Karpas-422 (cell line): Measurements from ENCODE around the gene JAZF1. TPM values are rescaled to one million over a fixed set of nuclear protein-coding genes. Genes with fewer than 3 reads are reported as not detected.

Experiments used
- DNase-seq: peaks from one replicate; pipeline ENCODE4 v3.0.0-alpha.2; 2015
- H2AFZ ChIP-seq: fragments of 200-600 bp; sonication (generic); 2 replicates; pipeline ENCODE4 v1.6.1; 2014; ENCODE audit warnings: antibody characterized with exemption, low read length, mixed read lengths
- H3K27ac ChIP-seq: fragments of 200-600 bp; sonication (generic); 2 replicates; pipeline ENCODE4 v1.5.1; 2014; ENCODE audit warnings: mild to moderate bottlenecking, low read length, moderate library complexity
- H3K27me3 ChIP-seq: fragments of 200-600 bp; sonication (generic); 2 replicates; pipeline ENCODE4 v1.6.1; 2014; ENCODE audit warnings: low read length, mixed read lengths
- H3K36me3 ChIP-seq: fragments of 200-600 bp; sonication (generic); 2 replicates; pipeline ENCODE4 v1.6.1; 2014; ENCODE audit warnings: low read length, mixed read lengths; ENCODE audit not compliant: insufficient read depth
- H3K4me1 ChIP-seq: fragments of 200-600 bp; sonication (generic); 2 replicates; pipeline ENCODE4 v1.6.1; 2014; ENCODE audit warnings: mild to moderate bottlenecking, low read length, mixed read lengths
- H3K4me2 ChIP-seq: fragments of 200-600 bp; sonication (generic); 2 replicates; pipeline ENCODE4 v1.6.1; 2014; ENCODE audit warnings: low read length, low read depth, mild to moderate bottlenecking; ENCODE audit not compliant: poor library complexity, severe bottlenecking
- H3K4me3 ChIP-seq: fragments of 200-600 bp; sonication (generic); 2 replicates; pipeline ENCODE4 v1.5.1; 2014; ENCODE audit warnings: mild to moderate bottlenecking, antibody characterized with exemption, low read length, mixed read lengths
- H3K79me2 ChIP-seq: fragments of 200-600 bp; sonication (generic); 2 replicates; pipeline ENCODE4 v1.6.1; 2014; ENCODE audit warnings: mild to moderate bottlenecking, low read length, mixed read lengths
- H3K9ac ChIP-seq: fragments of 200-600 bp; sonication (generic); 2 replicates; pipeline ENCODE4 v1.6.0; 2014; ENCODE audit warnings: low read length
- H3K9me2 ChIP-seq: fragments of 200-600 bp; sonication (generic), shearing (Covaris generic); replicated peaks from 2 replicates; pipeline ENCODE4 v1.6.0; 2014; ENCODE audit warnings: mild to moderate bottlenecking, low read length, moderate library complexity; ENCODE audit not compliant: insufficient read depth
- H3K9me3 ChIP-seq: fragments of 300-700, 200-600 bp; sonication (generic); 2 replicates; pipeline ENCODE4 v1.6.1; 2014; ENCODE audit warnings: low read length, mixed read lengths
- H4K20me1 ChIP-seq: fragments of 200-600 bp; sonication (generic); 2 replicates; pipeline ENCODE4 v1.6.1; 2014; ENCODE audit warnings: mild to moderate bottlenecking, antibody characterized with exemption, low read length, low read depth; ENCODE audit not compliant: insufficient read depth
- total RNA-seq: library from RNA; depleted of rRNA; stranded (reverse); fragments of >200 nt; shearing (Covaris generic); gene quantifications from 2 replicates; pipeline ENCODE4 v1.2.3, GENCODE V29; 2014; ENCODE audit warnings: low replicate concordance

The JAZF1 gene
- total RNA-seq, 1 experiment from 2014 or later, result 4.2 TPM

DNA sequence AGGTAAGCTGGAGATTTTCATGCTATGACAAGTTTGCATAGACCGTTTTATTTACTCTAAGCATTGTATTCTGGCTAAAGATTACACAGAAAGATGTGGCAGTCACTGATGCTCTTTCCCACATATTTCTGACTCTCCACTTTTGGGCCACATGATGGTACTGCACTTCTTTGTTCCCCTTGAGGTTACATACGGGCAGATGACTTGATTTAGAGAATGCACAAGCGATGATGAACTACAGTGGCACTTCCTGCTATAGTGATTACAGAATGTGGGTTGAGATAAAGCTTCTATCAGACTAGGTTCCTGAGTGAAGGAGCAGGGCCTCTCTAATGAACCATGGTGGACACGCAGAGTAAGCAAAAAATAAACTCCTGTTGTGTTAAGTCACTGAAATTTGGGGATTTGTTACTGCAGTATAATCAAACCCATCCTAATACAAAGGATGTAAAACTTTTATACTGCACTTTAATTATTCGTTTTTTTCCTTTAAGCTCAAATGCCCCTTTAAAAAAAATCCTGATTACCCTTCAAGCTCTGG is 262.8 kb downstream of the JAZF1 start:
- Histone ChIP-seq H3K79me2 (no peaks in the 10 kb centered on the region), H3K27ac (no peak overlapping the region), H3K4me3 (no peak overlapping the region), H3K9ac (no peak overlapping the region), H3K9me3 (no peaks in the 10 kb centered on the region), H4K20me1 (no peaks in the 10 kb centered on the region), H3K9me2 (no peaks in the 10 kb centered on the region), H3K27me3 (no peaks in the 10 kb centered on the region), H3K4me2 (peak overlapping the region; percentile 54), H3K36me3 (no peaks in the 10 kb centered on the region), H2AFZ (peak overlapping the region; percentile 16), H3K4me1 (peaks cover 55% of the 10 kb centered on the region)
- peak; percentile 49 for DNase-seq

DNA sequence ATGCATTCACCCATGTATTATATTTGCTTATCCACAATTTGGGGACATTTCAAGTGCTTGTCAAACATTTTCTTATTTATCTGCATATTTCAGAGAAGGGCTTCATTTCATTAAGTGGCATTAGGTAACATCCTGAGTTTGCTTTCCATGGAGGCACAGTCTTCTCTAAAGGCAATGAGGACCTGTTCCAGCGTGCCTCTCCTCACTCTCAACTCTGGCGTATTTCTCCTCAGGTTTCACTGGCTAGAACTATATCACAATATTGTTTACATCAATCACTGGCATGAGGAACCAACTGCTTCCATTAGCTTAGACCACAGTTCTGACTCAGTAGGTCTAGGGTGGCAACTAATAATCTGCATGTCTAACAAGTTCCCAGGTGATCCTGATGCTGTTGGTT is 263.5 kb downstream of the JAZF1 start:
- H3K4me1 ChIP-seq, result peaks cover 48% of the 10 kb centered on the region
- DNase-seq, result no peak
- no peaks in the 10 kb centered on the region for H3K36me3 ChIP-seq
- no peaks in the 10 kb centered on the region for H3K79me2 ChIP-seq
- H3K9ac ChIP-seq, result no peak overlapping the region
- no peak overlapping the region for H3K4me3 ChIP-seq
- no peak overlapping the region for H2AFZ ChIP-seq
- H3K9me2 ChIP-seq, result no peaks in the 10 kb centered on the region
- H3K4me2 ChIP-seq, result no peak overlapping the region
- no peaks in the 10 kb centered on the region for H4K20me1 ChIP-seq
- H3K9me3 ChIP-seq, result no peaks in the 10 kb centered on the region
- H3K27ac ChIP-seq, result no peak overlapping the region
- no peaks in the 10 kb centered on the region for H3K27me3 ChIP-seq

DNA sequence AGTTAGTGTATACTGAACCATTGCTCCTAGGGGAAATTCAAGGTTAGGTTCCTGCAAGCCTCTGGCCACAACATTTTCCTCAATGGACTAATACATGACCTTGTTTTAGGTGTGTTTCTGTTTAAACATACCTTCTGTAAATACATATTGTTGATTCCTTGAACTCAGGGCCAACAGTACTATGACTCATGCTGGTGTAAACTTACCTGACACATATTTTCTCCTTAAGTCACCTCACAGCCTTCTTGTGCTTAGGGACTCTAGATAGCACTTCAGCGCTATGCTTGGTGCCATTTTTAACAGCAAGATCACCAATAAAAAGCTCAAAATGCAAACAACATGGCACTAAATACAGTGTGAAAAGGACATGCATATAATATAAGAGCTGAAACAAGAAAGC is 264.2 kb downstream of the JAZF1 start:
- Histone ChIP-seq H3K79me2 (no peaks in the 10 kb centered on the region), H3K4me2 (no peak overlapping the region), H3K4me1 (peaks cover 40% of the 10 kb centered on the region), H3K27me3 (no peaks in the 10 kb centered on the region), H3K9me2 (no peaks in the 10 kb centered on the region), H2AFZ (no peak overlapping the region), H3K27ac (no peak overlapping the region), H3K9me3 (no peaks in the 10 kb centered on the region), H3K36me3 (no peaks in the 10 kb centered on the region), H4K20me1 (no peaks in the 10 kb centered on the region), H3K9ac (no peak overlapping the region), H3K4me3 (no peak overlapping the region)
- DNase-seq, result no peak

DNA sequence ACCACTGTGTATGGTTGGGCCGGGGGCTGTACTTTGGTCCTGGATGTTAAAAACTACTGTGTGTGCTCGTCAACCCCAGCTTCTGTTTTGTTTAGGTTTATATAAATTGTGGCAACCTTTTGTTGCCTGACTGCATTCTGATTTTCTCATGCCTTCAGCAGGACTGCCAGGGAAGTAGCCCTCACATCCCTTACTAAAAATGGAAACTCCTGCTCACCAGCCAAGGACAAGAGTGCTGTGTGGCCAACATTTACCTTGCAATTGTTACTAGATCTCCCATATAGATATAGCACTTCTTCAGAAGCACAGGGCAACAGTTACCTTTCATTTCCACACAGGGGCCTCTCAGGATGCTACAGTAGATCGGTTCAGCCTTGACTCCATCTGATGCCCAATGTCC is 266.2 kb downstream of the JAZF1 start:
- H2AFZ ChIP-seq, result no peak overlapping the region
- no peak overlapping the region for H3K9ac ChIP-seq
- H3K9me3 ChIP-seq, result no peaks in the 10 kb centered on the region
- peaks cover 22% of the 10 kb centered on the region for H3K4me1 ChIP-seq
- no peak overlapping the region for H3K4me2 ChIP-seq
- H3K36me3 ChIP-seq, result no peaks in the 10 kb centered on the region
- no peaks in the 10 kb centered on the region for H3K27me3 ChIP-seq
- no peaks in the 10 kb centered on the region for H4K20me1 ChIP-seq
- H3K9me2 ChIP-seq, result no peaks in the 10 kb centered on the region
- no peak for DNase-seq
- H3K27ac ChIP-seq, result no peak overlapping the region
- H3K79me2 ChIP-seq, result no peaks in the 10 kb centered on the region
- H3K4me3 ChIP-seq, result no peak overlapping the region

DNA sequence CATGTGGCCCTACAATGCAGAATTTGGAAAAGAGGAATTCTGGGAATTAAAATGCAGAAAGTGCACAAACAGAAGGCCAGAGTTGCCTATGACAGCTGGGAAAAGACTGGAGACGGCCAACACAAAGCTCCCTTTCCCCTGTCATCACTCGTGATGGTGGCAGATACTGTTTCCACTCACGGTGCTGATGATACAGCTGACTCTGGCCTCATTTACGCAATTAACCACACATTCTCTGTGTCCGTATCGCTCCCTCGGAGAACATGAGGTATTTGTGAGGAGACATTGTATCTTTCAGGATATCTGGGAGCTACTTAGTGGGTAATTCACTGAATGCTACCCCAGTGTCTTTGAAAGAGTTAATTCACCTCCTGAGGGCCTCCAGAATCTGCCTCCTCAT is 267.8 kb downstream of the JAZF1 start:
- no peak overlapping the region for H3K4me2 ChIP-seq

DNA sequence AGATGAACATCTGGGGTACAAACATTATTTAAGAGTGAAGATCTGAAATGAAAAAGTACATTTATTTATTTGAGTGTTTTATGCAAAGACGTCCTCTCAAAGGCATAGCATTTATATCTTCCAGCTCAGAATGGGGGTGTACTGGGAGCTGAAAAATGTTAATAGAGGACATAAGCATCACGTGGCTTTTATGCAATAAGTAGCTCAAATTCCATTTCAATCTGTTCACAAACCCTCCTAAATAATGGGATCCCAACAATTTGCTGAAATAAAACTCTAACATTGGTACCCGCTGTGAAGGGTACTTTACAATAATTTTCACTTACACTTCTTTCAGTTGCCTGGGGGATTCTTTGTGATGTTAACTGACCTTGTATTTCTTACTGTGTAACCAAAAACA is 268.7 kb downstream of the JAZF1 start:
- Histone ChIP-seq H3K4me2 (no peak overlapping the region), H3K36me3 (no peaks in the 10 kb centered on the region), H4K20me1 (no peaks in the 10 kb centered on the region), H3K27ac (no peak overlapping the region), H3K9ac (no peak overlapping the region), H3K79me2 (no peaks in the 10 kb centered on the region), H3K4me1 (no peaks in the 10 kb centered on the region), H2AFZ (no peak overlapping the region), H3K4me3 (no peak overlapping the region), H3K9me2 (no peaks in the 10 kb centered on the region), H3K27me3 (no peaks in the 10 kb centered on the region), H3K9me3 (no peaks in the 10 kb centered on the region)
- no peak for DNase-seq

More for the DNA sequence above, 267.8 kb downstream of the JAZF1 start:
- Histone ChIP-seq H3K4me1 (peaks cover 6% of the 10 kb centered on the region), H3K9me2 (no peaks in the 10 kb centered on the region), H3K9me3 (no peaks in the 10 kb centered on the region), H4K20me1 (no peaks in the 10 kb centered on the region), H3K27me3 (no peaks in the 10 kb centered on the region), H3K36me3 (no peaks in the 10 kb centered on the region), H3K79me2 (no peaks in the 10 kb centered on the region), H2AFZ (no peak overlapping the region), H3K27ac (no peak overlapping the region), H3K4me3 (no peak overlapping the region), H3K9ac (no peak overlapping the region)
- DNase-seq, result no peak

DNA sequence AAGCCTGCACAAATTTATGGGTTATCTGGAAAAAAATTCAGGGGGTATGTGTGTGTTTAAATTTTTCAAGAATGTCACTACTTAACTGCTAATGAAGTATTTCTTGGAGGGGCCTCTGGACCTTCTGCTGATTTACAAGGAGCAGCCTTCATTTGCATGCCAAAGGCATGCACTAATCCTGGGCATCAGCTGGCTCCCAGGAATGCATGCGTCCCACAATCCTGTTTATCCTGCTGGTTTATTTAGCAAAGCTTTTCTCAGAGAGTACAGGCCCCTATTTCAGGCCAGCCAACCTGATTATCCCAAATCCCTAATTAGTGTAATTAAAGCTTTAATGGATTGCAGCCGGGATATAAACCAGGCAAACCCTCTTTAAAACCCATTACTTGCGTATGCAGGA is 270.3 kb downstream of the JAZF1 start:
- Histone ChIP-seq H3K9me2 (no peaks in the 10 kb centered on the region), H3K9me3 (no peaks in the 10 kb centered on the region), H3K79me2 (no peaks in the 10 kb centered on the region), H3K4me3 (no peak overlapping the region), H3K9ac (no peak overlapping the region), H3K4me1 (no peaks in the 10 kb centered on the region), H3K36me3 (no peaks in the 10 kb centered on the region), H3K27me3 (no peaks in the 10 kb centered on the region), H3K27ac (no peak overlapping the region), H4K20me1 (no peaks in the 10 kb centered on the region), H2AFZ (no peak overlapping the region), H3K4me2 (no peak overlapping the region)
- DNase-seq, result no peak

DNA sequence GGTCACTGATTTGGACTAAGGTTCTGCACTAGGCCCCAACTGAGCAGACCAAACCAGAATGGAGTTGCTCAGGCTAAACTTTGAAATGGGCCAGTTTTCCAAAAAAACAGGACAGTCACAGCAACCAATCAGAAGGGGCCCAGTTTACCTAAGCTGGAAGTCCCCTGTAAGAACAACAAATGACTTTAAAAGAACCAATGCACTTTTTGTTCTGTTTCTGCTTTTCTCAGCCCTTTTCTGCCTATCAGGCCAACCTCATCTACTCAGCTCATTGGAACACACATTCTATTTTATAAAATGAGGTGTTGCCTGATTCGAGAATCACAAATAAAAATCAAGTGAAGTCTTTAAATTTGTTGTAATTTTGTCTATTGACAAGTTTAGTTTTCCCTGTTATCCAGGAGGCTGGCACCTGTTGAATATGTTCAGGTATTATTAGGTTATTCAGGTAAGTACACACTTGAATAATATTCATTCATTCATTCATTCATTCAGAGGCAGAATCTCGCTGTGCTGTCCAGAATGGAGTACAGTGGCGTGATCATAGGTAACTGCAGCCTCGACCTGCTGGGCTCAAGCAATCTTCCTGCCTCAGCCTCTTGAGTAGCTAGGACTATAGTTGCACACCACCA is 271.9 kb downstream of the JAZF1 start:
- Histone ChIP-seq H3K4me2 (no peak overlapping the region), H3K36me3 (no peaks in the 10 kb centered on the region), H3K9ac (no peak overlapping the region), H3K4me1 (no peaks in the 10 kb centered on the region), H3K27ac (no peak overlapping the region), H3K9me2 (no peaks in the 10 kb centered on the region), H4K20me1 (no peaks in the 10 kb centered on the region), H2AFZ (no peak overlapping the region), H3K79me2 (no peaks in the 10 kb centered on the region), H3K9me3 (no peaks in the 10 kb centered on the region), H3K4me3 (no peak overlapping the region), H3K27me3 (no peaks in the 10 kb centered on the region)
- no peak for DNase-seq
